OCI-LY7 (cell line): Measurements from ENCODE around the gene BMI1. TPM values are rescaled to one million over a fixed set of nuclear protein-coding genes. Genes with fewer than 3 reads are reported as not detected.

Experiments used
- BruUV-seq: library from RNA; stranded (reverse); fragments of 400-500 nt; replicated peaks from 2 replicates; lab custom pipeline; 2021; lab: Mats Ljungman, UMichigan
- CTCF ChIA-PET: fragments of 300-600 bp; sonication (Branson Sonifier 250); formaldehyde crosslinking; loops from one replicate; lab custom pipeline; 2022; ENCODE audit warnings: antibody characterized with exemption; ENCODE audit not compliant: unreplicated experiment; lab: Charles Lee
- POLR2A ChIA-PET: fragments of 300-600 bp; sonication (Branson Sonifier 250); formaldehyde crosslinking; loops from one replicate; lab custom pipeline; 2022; ENCODE audit warnings: antibody characterized with exemption; lab: Charles Lee
- DNase-seq: peaks from one replicate; pipeline ENCODE4 v3.0.0-alpha.2; 2015; ENCODE audit warnings: low spot score
- H2AFZ ChIP-seq: fragments of 200-600 bp; sonication (generic), shearing (Covaris generic); 2 replicates; pipeline ENCODE4 v1.6.1; 2014; ENCODE audit warnings: mild to moderate bottlenecking, antibody characterized with exemption, low read length, moderate library complexity
- H3K27ac ChIP-seq: fragments of 200-600 bp; sonication (generic); 2 replicates; pipeline ENCODE4 v1.5.1; 2014; ENCODE audit warnings: mixed run types, low read depth, mild to moderate bottlenecking, moderate library complexity, low read length, inconsistent platforms; ENCODE audit not compliant: poor library complexity, severe bottlenecking
- H3K36me3 ChIP-seq: fragments of 200-600 bp; sonication (generic); 2 replicates; pipeline ENCODE4 v1.6.1; 2014; ENCODE audit warnings: mild to moderate bottlenecking, antibody characterized with exemption, low read length, moderate library complexity, mixed read lengths; ENCODE audit not compliant: insufficient read depth
- H3K4me1 ChIP-seq: fragments of 200-600 bp; sonication (generic); 2 replicates; pipeline ENCODE4 v1.5.1; 2014; ENCODE audit warnings: mild to moderate bottlenecking, low read length; ENCODE audit not compliant: insufficient read depth, poor library complexity, severe bottlenecking
- H3K4me2 ChIP-seq: fragments of 200-600 bp; sonication (generic); 2 replicates; pipeline ENCODE4 v1.6.1; 2014; ENCODE audit warnings: mild to moderate bottlenecking, low read length
- H3K4me3 ChIP-seq: fragments of 200-600 bp; sonication (generic); 2 replicates; pipeline ENCODE4 v1.5.1; 2014; ENCODE audit warnings: mild to moderate bottlenecking, low read depth, low read length; ENCODE audit not compliant: poor library complexity, severe bottlenecking
- H3K79me2 ChIP-seq: fragments of 200-600 bp; sonication (generic); 2 replicates; pipeline ENCODE4 v1.6.1; 2016; ENCODE audit warnings: low read depth, mild to moderate bottlenecking, low read length, moderate library complexity, mixed read lengths; ENCODE audit not compliant: insufficient read depth
- H3K9me2 ChIP-seq: fragments of 200-600 bp; sonication (generic); 2 replicates; pipeline ENCODE4 v1.6.1; 2016; ENCODE audit warnings: mild to moderate bottlenecking, low read length, mixed read lengths; ENCODE audit not compliant: insufficient read depth
- H3K9me3 ChIP-seq: fragments of 200-600 bp; sonication (generic); 2 replicates; pipeline ENCODE4 v1.6.1; 2014; ENCODE audit warnings: mild to moderate bottlenecking, mixed run types, low read length, mixed read lengths
- H4K20me1 ChIP-seq: fragments of 200-600 bp; sonication (generic); 2 replicates; pipeline ENCODE4 v1.6.1; 2014; ENCODE audit warnings: mild to moderate bottlenecking, antibody characterized with exemption, low read length, moderate library complexity, mixed read lengths; ENCODE audit not compliant: insufficient read depth
- CTCF ChIP-seq: fragments of 200-600 bp; sonication (generic); conservative IDR thresholded peaks from 2 replicates; pipeline ENCODE4 v1.5.1; 2014; ENCODE audit warnings: mild to moderate bottlenecking, antibody characterized with exemption, low read length, moderate library complexity, mixed read lengths
- EZH2phosphoT487 ChIP-seq: fragments of 200-600 bp; sonication (generic); IDR thresholded peaks from 2 replicates; pipeline ENCODE4 v1.6.1; 2018; ENCODE audit warnings: low read depth, borderline replicate concordance, mild to moderate bottlenecking, mixed run types, antibody characterized with exemption, low read length, moderate library complexity, mixed read lengths
- intact Hi-C: fragments of 100-400 bp; cut with micrococcal nuclease; formaldehyde crosslinking; loops from one replicate; pipeline ENCODE4 v1.10.0; 2022; ENCODE audit not compliant: unreplicated experiment
- total RNA-seq, 2 experiments: library from RNA; depleted of rRNA in 1 of 2; stranded (reverse); fragments of >200 nt in 1 of 2; shearing (Covaris generic) in 1 of 2; gene quantifications; 2 replicates each; pipeline ENCODE4 v1.2.3, GENCODE V29; 2014 to 2022

BMI1 gene
- total RNA-seq, 2 experiments from 2014 or later = 7.4 to 17.8 TPM

GRCh38 chr10:22363305-22363704, 42.4 kb downstream of the BMI1 start:
- no peaks in the 10 kb centered on the region for H3K79me2 ChIP-seq
- POLR2A ChIA-PET = interaction anchor here (0.7 to 2.6 kb wide), 2 partner anchors 14 to 352 kb away, joined by 3 to 11 read pairs; no protein-coding TSS in a partner anchor
- no peak overlapping the region for H3K4me2 ChIP-seq
- no peak for DNase-seq
- H3K27ac ChIP-seq = no peak overlapping the region
- no peak overlapping the region for H3K4me3 ChIP-seq
- no peaks in the 10 kb centered on the region for H3K9me3 ChIP-seq
- no peaks in the 10 kb centered on the region for H3K36me3 ChIP-seq
- H3K4me1 ChIP-seq = no peaks in the 10 kb centered on the region
- BruUV-seq = no TSS peak
- CTCF ChIA-PET = no interaction called here
- H4K20me1 ChIP-seq = no peaks in the 10 kb centered on the region
- intact Hi-C loops = no loop called here
- H3K9me2 ChIP-seq = no peaks in the 10 kb centered on the region
- TF ChIP-seq CTCF (no peak), EZH2phosphoT487 (no peak)
- H2AFZ ChIP-seq = no peak overlapping the region

- Histone ChIP-seq H3K4me2 (no peak overlapping the region), H3K4me1 (no peaks in the 10 kb centered on the region), H2AFZ (no peak overlapping the region), H3K79me2 (no peaks in the 10 kb centered on the region), H3K36me3 (no peaks in the 10 kb centered on the region), H3K9me3 (no peaks in the 10 kb centered on the region), H3K9me2 (no peaks in the 10 kb centered on the region), H3K27ac (no peak overlapping the region), H4K20me1 (no peaks in the 10 kb centered on the region), H3K4me3 (no peak overlapping the region)
- ChIA-PET CTCF (no interaction called here), POLR2A (interaction anchor here (0.5 to 2.6 kb wide), 7 partner anchors 13 to 652 kb away, joined by 3 to 11 read pairs (median 3); no protein-coding TSS in a partner anchor)
- DNase-seq = no peak
- intact Hi-C loops = no loop called here
- BruUV-seq = no TSS peak
- no peak for TF ChIP-seq CTCF
- TF ChIP-seq EZH2phosphoT487 = no peak
Observed at GRCh38 chr10:22364407-22365140, 43.7 kb downstream of the BMI1 start.

- Histone ChIP-seq H3K9me2 (no peaks in the 10 kb centered on the region), H3K9me3 (no peaks in the 10 kb centered on the region), H3K4me2 (no peak overlapping the region), H3K79me2 (no peaks in the 10 kb centered on the region), H3K27ac (no peak overlapping the region), H3K4me1 (peaks cover 3% of the 10 kb centered on the region), H3K4me3 (no peak overlapping the region), H4K20me1 (no peaks in the 10 kb centered on the region), H2AFZ (no peak overlapping the region), H3K36me3 (no peaks in the 10 kb centered on the region)
- TF ChIP-seq CTCF (no peak), EZH2phosphoT487 (no peak)
- no peak for DNase-seq
- CTCF ChIA-PET = no interaction called here
- intact Hi-C loops = no loop called here
- POLR2A ChIA-PET = interaction anchor here (1.0 to 1.5 kb wide), 3 partner anchors 12 to 19 kb away, joined by 3 to 4 read pairs (median 4); no protein-coding TSS in a partner anchor
- BruUV-seq = no TSS peak
Observed at GRCh38 chr10:22365233-22365632, 44.3 kb downstream of the BMI1 start.
